Lower leg skin (tissue), 4 donors: ENCODE data around the gene FBXO31. TPM values are rescaled to one million over a fixed set of nuclear protein-coding genes. Genes with fewer than 3 reads are reported as not detected.
"Not testable (repeated sequence)": the region's sequence is repeated elsewhere in the genome, so short reads cannot be mapped to it uniquely, and the experiment has no call there.

Experiments
- DNase-seq, 2 donors: peaks; one replicate each; pipeline ENCODE4 v3.0.0-alpha.2; 2019; ENCODE audit warnings: low spot score in 2 of 2
- H3K4me3 ChIP-seq: fragments of 200-600 bp; sonication (generic); 2 replicates; pipeline ENCODE4 v1.5.1; 2017; ENCODE audit warnings: mild to moderate bottlenecking, low read depth; ENCODE audit not compliant: poor library complexity, severe bottlenecking
- CTCF ChIP-seq, 3 donors: fragments of 450-650 bp; IDR thresholded peaks; one replicate each; pipeline ENCODE4 v1.5.1; 2016; ENCODE audit warnings: antibody characterized with exemption in 3 of 3, mild to moderate bottlenecking in 3 of 3, moderate library complexity in 2 of 3
- POLR2A ChIP-seq, 2 donors: fragments of 450-650 bp; IDR thresholded peaks; one replicate each; pipeline ENCODE4 v1.6.1; 2016 to 2017; ENCODE audit warnings: antibody characterized with exemption in 2 of 2, mild to moderate bottlenecking in 1 of 2, moderate library complexity in 1 of 2
- WGBS, 2 donors: methylation state at CpG; one replicate each; pipeline ENCODE4 v1.1.5; 2018; 5-methylcytosine and 5-hydroxymethylcytosine counted together
- intact Hi-C: fragments of 100-400 bp; cut with DNase I; formaldehyde crosslinking; loops from one replicate; pipeline ENCODE4 v1.15.0; 2023; ENCODE audit warnings: low total_unique reads
- total RNA-seq, 4 donors: library from RNA; depleted of rRNA; stranded (reverse); fragments of >200 nt; gene quantifications; one replicate each; pipeline ENCODE4 v1.1.0, GENCODE V29; 2016

FBXO31 gene
- total RNA-seq, 4 donors from 2014 or later = 64.3 to 127 (median 84.1) TPM

GRCh38 chr16:87342978-87343752 is 40.4 kb downstream of the FBXO31 start:
- 82 to 88% methylated on average over 23 to 26 of the region's 26 CpGs for WGBS, 2 donors

GRCh38 chr16:87342504-87342903 is 41.1 kb downstream of the FBXO31 start:
- TF ChIP-seq CTCF (IDR thresholded peaks at IDR 0.05) (no peak), POLR2A (IDR thresholded peaks at IDR 0.05) (no peak)
- WGBS, 2 donors = 95% methylated on average over 20 of the region's 20 CpGs
- intact Hi-C loops = no loop called here
- DNase-seq = no peak
- no peak overlapping the region for H3K4me3 ChIP-seq

More at GRCh38 chr16:87342978-87343752, 40.4 kb downstream of the FBXO31 start:
- no peak for DNase-seq
- intact Hi-C loops = no loop called here
- no peak for TF ChIP-seq CTCF (IDR thresholded peaks at IDR 0.05)
- TF ChIP-seq POLR2A (IDR thresholded peaks at IDR 0.05) = no peak
- no peak overlapping the region for H3K4me3 ChIP-seq

- intact Hi-C loops = no loop called here
- no peak overlapping the region for H3K4me3 ChIP-seq
- WGBS, 2 donors = 95 to 96% methylated on average over 5 of the region's 5 CpGs
- DNase-seq = no peak
- TF ChIP-seq CTCF (IDR thresholded peaks at IDR 0.05) = no peak
Measured at GRCh38 chr16:87340198-87340597, 43.4 kb downstream of the FBXO31 start.

- H3K4me3 ChIP-seq, intact Hi-C loops, DNase-seq: not testable (repeated sequence)
- WGBS, 2 donors = 94 to 97% methylated on average over 11 of the region's 11 CpGs
Measured at GRCh38 chr16:87339724-87340105, 43.9 kb downstream of the FBXO31 start.

GRCh38 chr16:87339086-87339723 is 44.4 kb downstream of the FBXO31 start:
- intact Hi-C loops = no loop called here
- DNase-seq = no peak
- no peak overlapping the region for H3K4me3 ChIP-seq
- 91 to 95% methylated on average over 17 of the region's 17 CpGs for WGBS, 2 donors
- TF ChIP-seq CTCF (IDR thresholded peaks at IDR 0.05) = no peak
- TF ChIP-seq POLR2A (IDR thresholded peaks at IDR 0.05) = no peak

GRCh38 chr16:87338155-87338765 is 45.3 kb downstream of the FBXO31 start:
- TF ChIP-seq CTCF (IDR thresholded peaks at IDR 0.05) (no peak), POLR2A (IDR thresholded peaks at IDR 0.05) (no peak)
- intact Hi-C loops = no loop called here
- WGBS, 2 donors = 91 to 95% methylated on average over 17 to 18 of the region's 18 CpGs
- no peak for DNase-seq
- H3K4me3 ChIP-seq = no peak overlapping the region
